ENCODE results near the gene NEURL2.
"Not testable (repeated sequence)": the region's sequence is repeated elsewhere in the genome, so short reads cannot be mapped to it uniquely, and the experiment has no call there.

Gene NEURL2

GRCh38 chr20:45897692-45898091, 6.7 kb upstream of the NEURL2 start:
- DNase-seq: no peak

DNA sequence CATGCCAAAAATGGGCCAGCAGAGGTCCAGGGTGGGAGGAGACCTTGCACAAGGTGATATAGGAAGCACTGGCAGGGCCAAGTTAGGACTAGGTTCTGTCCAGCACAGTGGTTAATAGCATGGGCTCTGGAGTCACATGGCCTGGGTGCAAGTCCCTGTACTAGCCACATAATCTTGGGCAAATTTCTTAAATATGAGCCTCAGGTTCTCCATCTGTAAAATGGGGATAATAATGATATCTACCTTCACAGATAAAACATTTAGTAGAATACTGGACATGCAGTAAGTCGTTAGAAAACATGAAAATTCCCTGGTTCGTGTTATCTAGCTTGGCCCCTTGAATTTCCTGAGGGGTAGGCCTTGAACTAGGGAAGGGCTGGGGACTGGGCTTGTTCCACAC, 6.3 kb upstream of the NEURL2 start:
- no peak for DNase-seq

- DNase-seq: no peak
Observed at GRCh38 chr20:45896641-45897161, 5.7 kb upstream of the NEURL2 start.

GRCh38 chr20:45894797-45895196, 3.8 kb upstream of the NEURL2 start:
- DNase-seq: no peak

GRCh38 chr20:45893831-45894230, 2.8 kb upstream of the NEURL2 start:
- DNase-seq: no peak

GRCh38 chr20:45892828-45893500, 2.0 kb upstream of the NEURL2 start:
- no peak for DNase-seq

- peak; percentile 16 for DNase-seq
Observed at GRCh38 chr20:45892049-45892825, 1.2 kb upstream of the NEURL2 start.

DNA sequence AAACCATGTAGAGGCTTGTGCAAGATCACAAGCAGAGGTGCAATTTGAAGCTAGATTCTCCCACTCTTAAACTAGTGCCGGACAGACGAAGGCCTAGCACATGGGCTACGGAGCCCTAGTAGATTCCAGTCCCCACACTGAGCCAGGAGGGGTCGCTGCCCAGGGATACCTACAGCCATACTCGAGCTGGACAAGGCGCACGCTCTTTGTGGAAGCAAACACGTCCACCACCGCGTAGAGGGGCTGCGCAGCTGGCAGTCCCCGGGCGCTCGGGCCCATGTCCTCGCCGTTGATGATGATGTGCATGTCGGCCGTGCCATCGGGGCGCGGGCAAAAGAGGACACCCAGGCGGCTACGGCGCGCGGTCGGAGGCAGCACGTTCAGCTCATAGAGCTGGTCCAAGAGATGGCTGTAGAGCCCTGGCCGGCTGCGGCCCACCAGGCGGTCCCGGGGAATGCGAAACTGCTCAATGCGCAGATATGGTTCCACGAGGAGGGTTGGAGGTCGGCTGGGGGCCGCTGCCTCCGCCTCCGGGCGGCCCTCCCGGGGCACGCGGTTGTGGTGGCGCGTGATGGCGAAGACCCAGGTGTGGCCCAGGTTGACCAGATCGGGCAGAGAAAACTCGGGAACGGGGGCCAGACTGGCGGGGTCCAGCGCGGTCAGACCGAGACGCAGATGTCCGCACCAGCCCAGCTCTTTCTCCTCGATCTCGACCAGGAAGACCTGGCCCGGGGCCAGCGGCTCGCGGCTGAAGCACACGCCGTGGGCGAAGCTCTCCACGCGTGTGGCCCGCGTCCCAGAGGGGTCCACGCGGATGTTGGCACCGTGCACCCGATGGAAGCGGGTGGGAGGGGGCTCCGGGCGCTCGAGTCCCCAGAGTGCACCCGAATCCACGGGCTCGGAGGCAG, 677 bp downstream of the NEURL2 start:
- DNase-seq: no peak

GRCh38 chr20:45888681-45889080, 2.3 kb downstream of the NEURL2 start:
- no peak for DNase-seq

- no peak for DNase-seq
Observed at GRCh38 chr20:45887346-45887715, 3.7 kb downstream of the NEURL2 start, which contains the start of gene SPATA25. Gene SPATA25, minus strand, starts transcription at chr20:45887622. Its CDS starts 32 bp downstream, at chr20:45887590.

DNA sequence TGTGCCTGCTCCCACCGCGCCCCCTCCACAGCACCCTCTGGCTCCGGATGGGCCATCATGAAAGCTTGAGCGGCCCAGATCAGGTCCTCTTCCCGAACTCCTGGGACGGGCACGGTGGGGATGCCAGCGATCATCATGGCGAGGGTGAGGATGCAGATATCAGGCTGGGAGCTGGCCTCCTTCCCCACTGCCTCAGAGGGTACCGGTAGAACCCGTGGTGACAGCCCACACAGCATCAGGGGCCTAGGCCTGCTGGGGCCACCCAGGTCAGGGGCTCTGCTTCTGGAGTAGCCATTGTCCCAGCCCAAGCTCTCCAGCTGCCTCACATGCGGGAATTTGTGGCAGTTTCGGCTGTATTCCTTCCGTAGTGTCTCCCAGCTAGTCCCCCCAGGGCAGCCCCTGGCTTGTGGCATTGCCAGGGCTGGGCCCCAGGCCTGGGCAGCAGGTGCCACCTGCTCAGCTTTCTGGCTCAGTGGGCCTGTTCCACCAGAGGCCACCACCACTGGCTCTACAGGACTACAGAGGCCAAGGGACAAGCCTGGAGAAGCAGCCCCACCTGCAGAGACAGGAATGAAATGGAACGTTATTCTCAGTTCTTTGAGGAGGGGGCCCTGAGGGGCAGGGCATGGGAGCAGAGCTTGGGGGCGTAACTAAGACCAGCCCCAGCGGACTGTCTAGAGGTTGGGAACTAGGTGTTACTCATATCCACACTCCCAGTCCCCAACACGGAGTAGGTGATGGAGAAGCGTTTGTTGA, 4.2 kb downstream of the NEURL2 start:
- DNase-seq: no peak

DNA sequence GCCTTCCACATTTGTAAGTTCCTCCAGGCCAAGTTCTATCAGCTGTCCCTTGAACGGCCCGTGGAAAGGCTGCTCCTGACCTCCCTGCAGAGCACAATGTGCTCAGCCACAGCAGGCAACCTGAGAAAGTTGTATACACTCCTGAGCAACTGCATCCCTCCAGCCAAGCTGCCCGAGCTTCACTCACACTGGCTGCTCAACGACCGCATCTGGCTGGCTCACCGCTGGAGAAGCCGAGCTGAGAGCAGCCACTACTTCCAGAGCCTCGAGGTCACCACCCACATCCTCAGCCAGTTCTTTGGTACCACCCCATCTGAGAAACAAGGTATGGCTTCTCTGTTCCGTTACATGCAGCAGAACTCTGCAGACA, 7.9 kb downstream of the NEURL2 start:
- DNase-seq: no peak

GRCh38 chr20:45882469-45883099, 8.4 kb downstream of the NEURL2 start:
- no peak for DNase-seq

DNA sequence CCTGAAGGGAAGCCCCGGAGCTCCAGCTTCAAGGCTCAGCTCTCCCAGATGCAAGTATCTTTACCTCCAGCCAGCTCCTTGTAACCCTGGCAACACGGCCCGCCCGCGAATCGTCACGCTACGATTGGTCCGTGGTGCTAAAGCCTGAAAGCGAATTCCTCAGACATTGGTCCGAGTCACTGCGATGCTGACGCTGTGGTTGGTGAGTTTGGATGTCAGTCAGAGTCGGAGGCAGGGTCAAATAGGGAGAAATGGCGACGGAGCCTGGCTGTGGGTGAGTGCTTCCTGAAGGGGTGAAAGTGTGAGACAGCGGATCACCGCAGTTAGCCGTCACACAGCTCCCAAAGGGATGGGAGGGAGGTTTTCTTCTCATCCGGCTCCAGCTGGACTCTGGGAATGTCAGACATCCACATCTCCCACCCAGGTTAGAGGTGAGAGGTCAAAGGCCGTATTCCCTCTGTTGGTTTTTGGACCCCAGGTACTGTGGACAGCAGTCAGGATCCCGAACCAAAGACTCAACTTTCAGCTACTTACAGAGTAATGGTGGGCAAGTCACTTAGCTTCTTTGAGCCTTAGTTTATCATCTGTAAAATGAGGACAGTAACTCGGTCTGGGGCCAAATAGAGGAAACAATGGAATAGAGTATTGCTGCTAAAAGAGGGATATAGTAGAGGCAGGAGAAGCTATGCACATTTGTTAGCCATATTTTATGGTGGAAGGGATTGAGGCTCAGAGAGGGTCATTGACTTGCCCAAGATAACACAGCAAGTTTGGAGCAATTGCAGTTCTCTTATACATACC, 9.8 kb downstream of the NEURL2 start, which contains the start of gene ZSWIM1:
TSS of gene ZSWIM1 (plus strand) at position 240 of the 801 bp plus-strand sequence. CDS start 1,366 bp downstream, outside the sequence.
- DNase-seq: peak; percentile 98

GRCh38 chr20:45878076-45878761, 12.8 kb downstream of the NEURL2 start:
- DNase-seq: no peak

GRCh38 chr20:45874576-45874975, 16.4 kb downstream of the NEURL2 start:
- no peak for DNase-seq

DNA sequence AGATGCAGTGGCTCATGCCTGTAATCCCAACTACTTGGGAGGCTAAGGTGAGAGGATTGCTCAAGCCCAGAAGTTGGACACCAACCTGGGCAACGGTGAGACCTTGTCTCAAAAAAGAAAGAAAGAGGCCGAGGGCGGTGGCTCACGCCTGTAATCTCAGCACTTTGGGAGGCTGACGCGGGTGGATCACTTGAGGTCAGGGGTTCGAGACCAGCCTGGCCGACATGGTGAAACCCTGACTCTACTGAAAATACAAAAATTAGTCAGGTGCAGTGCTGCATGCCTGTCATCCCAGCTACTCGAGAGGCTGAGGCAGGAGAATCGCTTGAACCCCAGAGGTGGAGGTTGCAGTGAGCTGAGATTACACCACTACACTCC, 16.9 kb downstream of the NEURL2 start:
- not testable (repeated sequence) for DNase-seq

- DNase-seq: no peak
Observed at GRCh38 chr20:45873409-45874103, 17.5 kb downstream of the NEURL2 start.

DNA sequence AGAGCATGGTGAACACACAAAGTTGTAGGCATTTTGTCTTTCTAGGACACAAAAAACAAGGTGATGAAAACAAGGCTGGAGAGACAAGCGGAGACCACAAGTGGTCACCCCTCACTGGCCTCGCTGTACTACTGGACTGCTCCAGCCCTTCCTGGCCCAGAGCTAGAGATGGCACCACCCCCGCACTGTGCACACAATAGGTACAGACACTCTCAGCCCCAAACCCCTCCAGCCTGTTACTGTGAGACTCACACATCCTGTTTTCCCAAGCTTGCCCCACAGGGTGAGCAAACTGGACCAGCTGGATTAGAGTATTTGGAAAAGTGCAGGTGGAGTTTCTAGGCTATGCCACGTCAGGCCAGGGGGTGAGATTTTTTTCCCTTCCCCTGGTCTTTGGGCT, 18.4 kb downstream of the NEURL2 start:
- DNase-seq: no peak

DNA sequence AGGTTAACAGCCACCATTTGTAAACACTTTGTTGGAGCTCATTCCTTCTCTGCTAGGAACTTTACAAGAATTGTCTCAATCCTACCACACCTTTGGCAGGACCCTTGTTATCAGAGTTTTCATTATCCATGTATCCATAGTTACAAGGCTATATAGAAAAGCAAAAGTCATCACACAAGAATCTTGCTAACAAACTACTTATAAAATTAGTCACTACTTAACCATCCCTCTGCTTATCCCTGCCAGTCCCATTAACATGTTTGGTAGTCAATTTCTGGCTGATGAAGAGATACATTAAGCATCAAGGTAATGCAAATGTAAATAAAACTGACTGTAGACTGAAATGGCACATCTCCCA, 23.2 kb downstream of the NEURL2 start:
- peak; percentile 60 for DNase-seq

All from NCI-H226 (cell line).